K562 (cell line): Measurements from ENCODE around the gene GEN1.

Source experiments
- MAX ChIP-seq: sonication (generic); formaldehyde crosslinking; IDR thresholded peaks from 2 replicates; pipeline ENCODE4 v1.9.0; 2022; ENCODE audit warnings: mild to moderate bottlenecking, missing genetic modification reagents
- ZNF384 ChIP-seq: IDR thresholded peaks from 2 replicates; pipeline ENCODE4 v1.6.1; 2012; ENCODE audit warnings: low read depth, low read length, improper control_type of control experiment

GRCh38 chr2:17756668-17757067 is 2.7 kb downstream of the GEN1 start:
- no peak for TF ChIP-seq ZNF384
- no peak for TF ChIP-seq MAX
